RCC 7860 (cell line): ENCODE results near the gene TBCEL.

Experiments used
- DNase-seq: peaks from one replicate; pipeline ENCODE4 v3.0.0-alpha.2; 2015; ENCODE audit warnings: low spot score
- FAIRE-seq: peaks from 2 replicates; lab custom pipeline; 2012; peaks lifted over from hg19 to GRCh38; lab: Jason Lieb, UNC

The TBCEL gene

DNA sequence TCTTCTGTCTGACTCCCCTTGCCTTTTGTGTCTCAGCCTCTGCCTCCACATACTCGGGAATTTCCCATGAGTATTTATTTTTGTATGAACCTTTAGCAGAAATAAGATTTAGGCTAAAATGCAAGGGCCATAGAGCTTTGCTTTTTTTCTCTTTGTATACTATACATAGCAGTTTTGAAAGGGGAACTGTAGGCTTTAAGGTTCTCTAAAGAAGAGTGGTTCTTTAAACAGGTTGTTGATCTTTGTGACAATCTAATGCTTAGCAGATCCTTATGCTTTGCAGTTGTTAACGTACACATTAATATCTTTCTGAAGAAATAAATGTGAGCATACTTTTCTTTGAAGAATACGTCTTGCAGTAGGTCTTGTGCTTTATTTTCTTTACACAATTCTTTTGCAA is 35.0 kb downstream of the TBCEL start:
- FAIRE-seq (no peak), DNase-seq (no peak)

DNA sequence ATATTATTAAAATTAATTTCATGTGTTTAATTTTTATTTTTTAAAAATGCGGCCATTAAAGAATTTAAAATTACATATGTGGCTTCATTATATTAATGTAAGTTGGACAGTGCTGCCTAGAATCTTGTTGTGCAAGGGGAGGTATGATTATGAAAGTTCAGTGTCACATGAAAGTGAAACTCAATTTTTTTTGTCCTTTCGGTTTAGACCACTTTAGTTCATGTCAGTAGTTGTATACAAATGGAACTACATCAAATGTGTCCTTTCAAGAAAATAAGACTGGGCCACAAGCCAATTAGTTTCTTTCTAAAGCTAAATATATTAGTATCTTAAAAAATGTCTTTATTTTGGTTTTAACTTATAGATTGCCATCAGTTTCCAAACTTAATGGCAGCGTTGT is 35.7 kb downstream of the TBCEL start:
- no peak for DNase-seq
- no peak for FAIRE-seq

DNA sequence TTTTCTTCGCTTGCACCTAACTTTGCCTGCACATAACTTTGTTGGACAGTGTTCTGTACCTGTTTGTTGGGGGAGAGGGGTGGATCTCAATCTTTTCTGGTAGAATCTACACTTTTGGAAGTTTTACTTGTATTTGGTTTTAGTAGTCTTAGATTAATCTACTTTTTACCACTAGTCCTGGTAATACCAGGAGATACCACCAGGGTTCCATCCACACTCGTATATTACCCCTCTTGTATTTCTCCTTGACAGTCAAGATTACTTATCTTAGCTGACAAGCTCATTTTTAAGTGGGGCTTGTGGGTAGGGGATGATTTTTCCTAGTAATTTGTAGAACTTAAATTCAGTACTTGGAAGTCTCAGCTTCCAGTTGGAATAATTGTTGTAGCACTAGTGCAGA is 39.8 kb downstream of the TBCEL start:
- FAIRE-seq (no peak), DNase-seq (no peak)

DNA sequence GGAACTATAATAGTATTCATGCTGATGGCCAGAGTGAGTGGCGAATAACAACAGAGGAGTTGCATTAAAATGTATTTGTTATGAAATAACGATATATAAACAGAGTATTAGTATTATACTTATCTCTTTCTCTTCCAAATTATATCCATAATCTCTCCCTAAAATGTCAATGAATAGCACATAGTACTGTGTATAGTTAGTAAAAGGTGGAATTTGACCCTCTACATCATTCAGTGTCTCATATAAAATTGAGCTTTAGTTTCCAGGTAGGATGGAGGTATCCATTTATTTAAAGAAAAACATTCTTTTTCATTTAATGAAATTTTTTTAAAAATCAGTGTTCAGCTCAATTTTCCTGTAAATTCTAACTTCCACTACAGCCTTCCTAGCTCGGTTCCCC is 42.7 kb downstream of the TBCEL start:
- DNase-seq = no peak
- no peak for FAIRE-seq

DNA sequence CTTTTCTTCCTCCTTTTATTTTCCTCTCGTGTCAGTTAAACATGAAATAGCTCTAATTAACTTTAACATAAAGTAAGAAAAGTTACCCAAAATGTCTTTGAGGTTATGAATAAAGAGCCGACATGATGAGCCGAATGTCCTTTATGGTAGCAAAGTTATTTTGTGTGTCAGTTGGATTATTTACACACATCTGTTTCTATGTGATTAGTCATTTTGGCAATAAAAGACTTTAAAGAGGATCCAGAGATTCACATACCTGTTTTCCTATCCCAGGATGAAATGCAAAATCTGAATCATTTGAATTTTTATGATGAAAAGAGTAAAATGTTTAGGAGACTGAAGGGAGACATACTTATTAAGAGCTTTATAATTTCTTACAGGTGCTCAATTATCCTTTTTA is 43.1 kb downstream of the TBCEL start:
- DNase-seq (no peak), FAIRE-seq (no peak)

DNA sequence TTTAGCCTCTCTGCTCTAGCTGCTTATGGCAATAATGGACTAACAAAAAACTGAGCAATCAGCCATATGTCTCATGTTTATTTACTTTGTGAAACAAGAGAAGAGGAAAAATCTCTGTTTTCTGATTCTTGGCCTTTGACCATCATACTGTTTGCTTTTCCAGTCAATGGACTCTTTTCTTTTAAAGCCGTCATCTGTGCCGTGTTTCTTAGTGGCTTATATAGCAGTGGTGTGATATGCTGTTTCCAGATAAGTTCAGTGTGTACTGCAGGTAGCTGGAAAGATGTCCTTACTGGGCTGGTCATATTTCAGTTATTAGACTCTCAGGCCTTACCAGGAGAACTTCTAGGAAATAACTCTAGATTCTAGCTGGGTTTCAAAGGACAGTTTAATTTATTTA is 43.6 kb downstream of the TBCEL start:
- FAIRE-seq (no peak), DNase-seq (no peak)

DNA sequence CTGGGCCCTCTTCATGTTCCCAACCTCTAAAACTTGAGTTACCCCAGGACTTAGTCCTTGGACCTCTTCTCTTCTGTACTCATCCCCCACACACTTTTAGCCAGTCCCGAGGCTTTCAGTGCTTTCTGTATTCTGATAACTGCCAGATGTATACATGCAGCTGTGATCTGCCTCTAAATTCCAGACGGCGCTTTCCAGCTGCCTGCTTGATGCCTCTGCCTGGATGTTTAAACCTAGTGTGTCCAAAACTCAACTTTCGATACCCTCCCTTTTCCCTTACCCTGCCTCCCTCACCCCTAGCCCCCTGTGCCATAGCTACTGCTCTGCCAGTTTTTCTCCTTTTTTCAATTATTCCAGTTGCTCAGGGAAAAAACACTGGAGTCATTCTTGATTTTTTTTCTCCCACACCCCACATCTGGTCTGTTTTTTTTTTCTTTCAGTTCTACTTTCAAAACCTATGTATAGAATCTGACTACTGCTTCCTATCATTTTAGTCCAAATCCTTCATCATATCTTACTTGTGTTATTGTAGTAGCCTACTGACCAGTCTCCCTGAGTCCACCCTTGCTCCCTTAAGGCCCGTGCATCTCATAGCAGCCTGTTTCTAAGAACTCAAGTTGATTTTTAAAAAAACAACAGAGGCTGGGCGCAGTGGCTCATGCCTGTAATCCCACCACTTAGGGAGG is 44.2 kb downstream of the TBCEL start:
- FAIRE-seq = no peak

DNA sequence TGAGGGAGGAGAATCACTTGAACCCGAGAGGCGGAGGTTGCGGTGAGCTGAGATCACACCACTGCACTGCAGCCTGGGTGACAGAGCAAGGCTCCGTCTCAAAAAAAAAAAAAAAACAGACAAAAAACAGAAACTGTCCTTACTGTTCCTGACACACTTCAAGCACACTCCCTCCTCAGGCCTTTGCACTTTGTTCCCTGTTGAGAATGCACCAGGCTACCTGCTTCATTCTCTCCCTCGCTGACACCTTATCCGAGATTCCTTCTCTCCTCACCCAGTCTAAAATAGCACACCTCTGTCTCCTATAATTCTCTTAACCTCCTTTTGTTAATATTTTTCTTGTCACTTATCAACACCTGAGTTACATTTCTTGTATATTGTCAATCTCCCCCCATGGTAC is 44.9 kb downstream of the TBCEL start:
- DNase-seq = no peak
- no peak for FAIRE-seq

More for the DNA sequence above, 44.2 kb downstream of the TBCEL start:
- no peak for DNase-seq

DNA sequence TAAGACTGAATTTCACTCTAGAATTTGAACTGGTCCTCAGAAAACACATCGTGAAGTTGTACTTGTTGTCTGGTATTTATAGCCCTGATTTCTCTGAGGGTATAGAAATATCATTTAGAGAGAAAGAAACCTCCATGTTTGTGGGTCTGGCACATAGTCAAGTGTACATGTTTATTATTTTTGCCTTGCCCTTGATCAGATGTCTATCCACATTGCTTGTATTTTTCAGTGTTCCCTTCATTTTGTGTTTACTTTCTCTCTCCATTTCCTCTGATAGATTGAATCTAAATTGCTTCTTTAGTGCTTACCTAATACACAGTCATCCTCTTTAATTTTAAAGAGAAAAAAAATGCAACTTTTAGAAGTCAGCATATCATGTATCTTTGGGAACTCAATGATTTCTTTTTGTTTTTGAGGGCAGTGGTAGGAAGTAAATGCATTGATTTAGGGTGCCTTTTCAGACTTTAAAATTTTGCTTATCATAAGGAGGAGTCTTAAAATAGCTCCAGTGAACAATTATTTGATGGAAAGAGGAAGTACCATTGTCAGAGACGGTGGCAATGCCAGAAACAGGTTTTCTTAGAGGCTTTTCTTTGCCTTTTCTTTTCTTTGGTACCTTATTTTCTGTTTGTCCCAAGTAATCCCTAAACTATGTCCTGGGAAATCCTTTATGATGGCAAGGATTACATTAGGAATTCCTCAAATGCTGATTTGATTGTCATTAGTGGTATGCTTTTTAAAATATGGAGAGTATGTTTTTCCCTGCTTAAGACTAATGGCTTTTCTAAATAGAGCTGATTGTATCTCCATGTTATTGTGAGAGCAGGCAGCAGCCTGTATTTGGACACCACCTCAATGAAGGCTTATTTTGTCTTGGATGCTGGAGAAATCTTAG is 47.3 kb downstream of the TBCEL start:
- DNase-seq = no peak
- no peak for FAIRE-seq

DNA sequence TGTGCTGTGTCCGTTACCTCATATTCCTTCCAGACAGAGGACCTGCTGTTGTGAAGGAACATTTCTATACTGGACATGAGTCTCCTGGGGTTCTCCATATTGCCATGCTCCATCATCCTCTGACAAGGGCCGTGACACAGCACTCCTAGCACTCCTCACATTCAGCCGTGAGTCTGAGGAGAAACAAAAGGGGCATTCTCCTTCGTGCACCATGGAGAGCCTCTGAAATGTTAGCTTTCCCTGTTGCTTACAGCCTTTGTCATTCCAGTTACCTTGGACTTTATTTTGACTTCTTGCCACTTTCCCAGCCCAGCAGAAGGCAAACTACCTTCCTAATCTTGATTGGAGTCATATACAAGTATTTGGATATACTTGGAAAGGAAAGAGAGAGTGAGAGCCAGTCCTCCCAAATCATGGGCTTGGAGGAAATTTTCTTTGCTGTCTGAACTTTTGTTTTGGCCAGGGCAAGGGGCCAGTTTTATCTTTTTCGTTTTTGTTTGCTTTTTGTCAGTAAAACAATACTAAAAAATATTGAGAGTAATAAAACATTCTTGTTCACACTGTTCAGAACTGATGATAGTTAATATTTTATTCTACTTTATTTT is 48.0 kb downstream of the TBCEL start:
- FAIRE-seq (no peak), DNase-seq (no peak)

DNA sequence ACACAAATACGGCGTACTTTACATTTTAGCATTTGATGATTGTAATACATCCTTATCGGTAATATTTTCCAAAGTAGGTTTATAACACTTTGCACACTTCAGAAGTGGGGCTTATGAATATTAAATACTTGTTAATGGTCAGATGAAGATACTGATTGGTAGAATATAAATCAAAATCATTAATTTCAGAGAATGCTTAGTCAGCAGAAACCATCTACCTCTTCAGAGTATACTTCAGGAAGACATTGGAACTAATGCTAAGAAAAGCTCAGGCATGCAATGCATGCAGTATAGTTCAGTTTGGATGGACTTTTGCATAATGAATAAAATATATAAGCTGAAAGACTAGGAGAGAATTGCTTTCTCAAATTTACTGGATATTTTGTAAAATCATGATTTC is 57.4 kb downstream of the TBCEL start:
- FAIRE-seq (no peak), DNase-seq (no peak)

DNA sequence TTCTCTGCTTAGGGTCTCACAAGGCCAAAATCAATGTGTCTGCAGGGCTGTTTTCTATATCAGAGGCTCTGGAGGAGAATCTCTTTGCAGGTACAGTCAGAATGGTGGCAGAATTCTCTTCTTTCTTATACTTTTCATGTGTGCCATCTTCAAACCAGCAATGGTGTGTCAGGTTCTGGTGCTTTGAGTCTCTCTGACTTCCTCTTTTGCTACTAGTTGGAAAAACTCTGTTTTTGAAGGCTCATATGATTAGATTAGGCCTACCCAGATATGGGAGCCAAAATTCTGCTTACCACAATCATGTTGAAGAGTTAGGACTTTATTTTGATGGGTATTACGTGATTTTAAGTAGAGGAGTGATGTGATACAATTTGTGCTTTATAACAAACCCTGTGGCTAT is 58.3 kb downstream of the TBCEL start:
- DNase-seq (no peak), FAIRE-seq (no peak)

DNA sequence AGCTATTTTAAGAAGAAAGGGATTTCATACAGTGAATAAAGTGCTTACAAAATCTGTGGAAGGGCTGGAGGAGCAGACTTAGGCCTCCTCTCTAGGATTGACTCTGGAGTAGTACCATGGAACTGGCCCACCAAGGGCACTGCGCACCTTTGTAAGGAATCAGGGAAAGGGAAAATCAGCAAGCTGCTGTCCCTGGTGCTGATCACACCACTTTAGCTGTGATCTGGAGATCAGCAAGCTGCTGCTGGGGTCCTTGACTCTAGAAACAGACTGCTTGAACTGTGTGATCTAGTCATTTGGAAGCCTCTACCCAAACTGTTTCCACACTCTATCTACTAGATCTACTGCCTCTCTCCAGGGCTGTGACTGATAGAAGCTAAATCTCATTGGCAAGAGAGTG is 58.8 kb downstream of the TBCEL start:
- no peak for FAIRE-seq
- DNase-seq = no peak

DNA sequence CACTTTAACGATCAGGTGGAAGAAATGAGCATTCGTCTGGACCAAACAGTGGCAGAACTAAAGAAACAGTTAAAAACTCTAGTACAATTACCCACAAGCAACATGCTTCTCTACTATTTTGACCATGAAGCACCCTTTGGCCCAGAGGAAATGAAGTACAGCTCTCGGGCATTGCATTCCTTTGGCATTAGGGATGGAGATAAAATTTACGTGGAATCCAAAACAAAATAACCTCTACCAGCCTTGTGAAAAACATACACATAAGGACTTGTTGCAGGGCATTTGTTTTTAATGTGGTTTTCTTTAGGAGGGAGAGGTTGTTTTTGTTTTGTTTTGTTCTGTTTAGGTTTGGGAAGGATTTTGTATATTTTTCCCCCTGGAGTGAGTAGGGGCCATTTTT is 63.0 kb downstream of the TBCEL start:
- no peak for DNase-seq

DNA sequence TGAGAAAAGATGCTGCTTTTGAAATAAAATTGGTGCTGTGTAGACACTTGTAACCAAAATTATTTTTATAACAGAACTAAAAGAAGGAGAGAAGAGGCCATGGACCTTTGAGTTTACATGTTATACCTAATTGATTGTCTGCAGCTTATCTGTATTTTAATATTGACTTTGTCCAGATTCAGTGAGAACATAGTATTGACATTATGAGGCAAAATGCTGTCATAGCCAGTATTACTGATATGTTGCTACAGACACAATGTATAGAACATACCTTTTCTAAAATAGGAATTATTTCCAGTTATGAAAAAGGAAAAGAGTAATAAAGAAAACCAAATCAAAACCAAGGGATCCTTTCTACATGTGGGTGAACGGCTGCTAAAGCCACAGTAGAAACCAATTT is 65.7 kb downstream of the TBCEL start:
- no peak for FAIRE-seq

More for the DNA sequence above, 63.0 kb downstream of the TBCEL start:
- no peak for FAIRE-seq

DNA sequence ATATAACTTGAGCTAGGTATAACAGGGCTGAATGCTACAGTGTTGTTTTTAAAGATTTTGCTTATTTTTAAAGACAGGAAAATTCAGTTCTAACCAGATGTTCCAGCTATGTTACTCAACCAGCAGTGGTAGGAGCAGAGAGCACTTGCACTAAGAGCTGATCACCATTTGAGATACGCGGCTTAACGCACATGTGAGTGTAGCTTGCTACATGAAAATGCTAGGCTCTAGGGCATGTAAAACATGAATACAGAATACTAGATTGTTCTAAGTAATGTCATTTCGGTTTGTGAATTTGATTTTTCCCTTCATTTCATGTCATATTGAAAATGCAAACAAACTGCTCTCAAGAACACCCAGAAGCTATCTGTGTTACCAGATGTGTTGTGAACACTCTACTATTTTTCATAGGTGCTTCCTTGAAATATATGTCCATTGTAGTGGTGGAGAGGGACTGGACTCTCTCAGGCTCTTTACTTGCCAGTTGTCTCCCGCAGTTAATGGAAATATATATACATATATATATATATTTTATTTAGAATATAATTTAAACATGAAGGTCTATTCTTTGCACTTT is 66.3 kb downstream of the TBCEL start:
- DNase-seq (no peak), FAIRE-seq (no peak)

More for the DNA sequence above, 65.7 kb downstream of the TBCEL start:
- DNase-seq = no peak

DNA sequence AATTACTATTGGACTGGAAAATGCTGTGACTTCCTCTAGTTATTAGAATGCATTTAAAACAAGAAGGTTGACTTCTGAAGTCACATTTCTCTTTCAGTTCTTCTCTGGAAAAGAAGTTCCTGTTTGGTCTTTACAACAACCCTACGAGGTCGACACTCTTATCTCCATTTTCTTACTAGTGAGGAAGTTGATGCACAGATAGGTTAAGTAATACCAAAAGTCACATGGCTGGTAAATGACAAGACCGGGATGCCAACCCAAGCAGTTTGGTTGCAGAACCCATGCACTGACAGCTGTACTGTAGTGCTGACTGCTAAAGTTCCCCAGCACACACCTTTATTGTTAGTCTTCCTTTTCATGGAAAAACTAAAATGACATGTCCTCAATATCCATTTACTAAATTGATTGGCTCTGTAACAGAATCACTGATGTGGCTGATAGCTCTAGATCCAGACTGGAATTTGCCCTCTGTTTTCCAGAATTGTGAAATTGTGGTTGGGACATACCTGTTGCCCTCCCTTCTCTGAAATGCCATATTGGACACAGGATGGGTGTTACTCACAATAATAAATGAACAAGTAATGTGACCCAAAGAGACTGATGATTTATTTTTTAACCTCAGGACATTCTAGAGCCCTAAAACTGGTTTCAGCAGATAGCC is 67.7 kb downstream of the TBCEL start:
- FAIRE-seq (no peak), DNase-seq (no peak)

DNA sequence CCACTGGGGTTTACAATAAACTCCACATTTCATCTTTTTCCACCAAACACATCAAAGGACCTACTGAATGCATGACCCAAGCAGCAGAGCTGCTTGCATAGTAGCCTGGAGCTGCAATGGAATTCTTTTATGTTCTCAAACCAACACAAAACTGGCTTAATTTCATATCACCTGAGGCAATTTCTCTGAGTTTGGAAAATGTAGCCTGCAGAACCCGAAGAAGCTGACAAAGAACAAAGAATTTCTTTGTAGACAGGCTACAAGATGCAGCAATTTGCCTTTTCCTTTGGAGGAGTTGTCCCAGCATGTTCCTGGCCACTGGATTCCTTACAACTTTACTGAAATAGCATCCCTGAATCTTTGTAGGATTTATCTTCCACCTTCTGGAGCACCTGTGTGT is 71.7 kb downstream of the TBCEL start:
- FAIRE-seq (no peak), DNase-seq (no peak)

DNA sequence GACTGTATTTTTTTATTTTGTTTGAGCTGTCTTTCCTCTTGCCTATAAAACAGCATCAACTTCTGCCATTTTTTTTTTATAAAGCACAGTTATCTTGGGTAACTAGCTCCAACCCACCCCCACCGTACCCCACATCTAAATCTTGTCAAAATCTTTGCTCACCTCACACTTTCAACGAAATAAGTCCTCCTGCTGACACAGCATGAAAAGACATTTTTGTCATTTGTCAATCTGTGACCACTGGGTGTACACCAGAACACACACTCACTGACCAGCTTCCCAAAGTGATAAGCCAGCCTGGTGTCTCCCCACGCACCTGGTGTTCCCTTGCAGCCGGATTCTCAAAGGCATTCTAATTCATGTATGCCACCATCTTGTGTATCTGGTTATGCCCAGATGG is 75.5 kb downstream of the TBCEL start:
- no peak for FAIRE-seq
- DNase-seq = no peak

DNA sequence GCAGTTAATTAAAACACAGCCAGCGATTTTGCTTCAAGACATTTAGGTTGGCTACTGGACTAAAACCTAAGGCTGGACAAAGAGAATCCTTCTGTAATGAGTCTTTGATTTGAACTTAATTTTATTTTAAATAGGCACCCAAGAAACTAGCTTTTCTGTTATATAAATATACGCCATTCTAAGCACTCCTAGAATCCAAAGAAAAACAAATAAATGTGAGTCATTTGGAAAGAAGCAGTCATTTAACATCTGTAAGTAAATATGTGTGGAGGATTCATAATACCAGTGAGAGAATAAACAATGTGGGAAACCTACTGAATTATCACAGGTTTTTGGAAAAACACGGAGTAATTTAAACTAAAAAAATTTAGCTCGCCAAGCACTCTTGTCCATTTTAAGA is 76.0 kb downstream of the TBCEL start:
- FAIRE-seq = no peak
- DNase-seq = no peak

DNA sequence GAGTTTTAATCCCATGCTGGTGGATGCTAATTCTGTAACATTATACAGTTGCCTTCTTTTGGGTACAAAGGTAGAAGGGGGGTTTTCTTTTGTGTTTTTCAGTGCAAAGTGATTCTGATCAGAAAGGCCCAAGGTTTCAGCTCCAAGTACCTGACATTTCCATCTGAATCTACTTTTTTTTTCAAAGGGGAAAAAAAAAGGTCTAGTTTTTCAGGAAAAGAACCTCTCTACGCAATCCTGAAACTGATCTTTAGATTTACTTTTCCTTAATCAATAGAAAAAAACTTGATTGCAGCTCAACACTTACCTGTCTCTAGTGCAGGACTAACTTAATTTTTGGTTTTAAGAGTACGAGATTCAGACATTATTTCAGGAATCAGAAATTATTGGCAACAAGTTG is 77.0 kb downstream of the TBCEL start, which contains the start of gene TECTA:
TECTA (plus strand) TSS at position 301 of the 400 bp plus-strand sequence. CDS start 1,423 bp downstream, outside the sequence.
- DNase-seq (no peak), FAIRE-seq (no peak)
